SU-DHL-6 (cell line): Measurements from ENCODE around the gene IQGAP3.

Source experiments
- H2AFZ ChIP-seq: fragments of 200-600 bp; sonication (generic); 2 replicates; pipeline ENCODE4 v1.6.1; 2014; ENCODE audit warnings: low read depth, mild to moderate bottlenecking, moderate library complexity, mixed read lengths, antibody characterized with exemption, low read length; ENCODE audit not compliant: severe bottlenecking
- H3F3A ChIP-seq: fragments of 200-600 bp; shearing (Covaris generic); 2 replicates; pipeline ENCODE4 v1.6.0; 2016; ENCODE audit warnings: antibody characterized with exemption, mild to moderate bottlenecking; ENCODE audit not compliant: insufficient read depth
- H3K27ac ChIP-seq: fragments of 200-600 bp; sonication (generic); 2 replicates; pipeline ENCODE4 v1.5.1; 2016; ENCODE audit warnings: low read depth, mild to moderate bottlenecking, low read length, moderate library complexity, mixed read lengths
- H3K27me3 ChIP-seq: fragments of 200-600 bp; sonication (generic), shearing (Covaris generic); 2 replicates; pipeline ENCODE4 v1.6.0; 2014; ENCODE audit warnings: mild to moderate bottlenecking, low read length
- H3K36me3 ChIP-seq: fragments of 200-600 bp; sonication (generic); 2 replicates; pipeline ENCODE4 v1.6.1; 2014; ENCODE audit warnings: mild to moderate bottlenecking, low read length, mixed read lengths
- H3K4me2 ChIP-seq: fragments of 300-600, 200-600 bp; shearing (Covaris generic), sonication (generic); 2 replicates; pipeline ENCODE4 v1.6.0; 2014; ENCODE audit warnings: low read length, low read depth, mild to moderate bottlenecking; ENCODE audit not compliant: poor library complexity, severe bottlenecking
- H3K4me3 ChIP-seq: fragments of 200-600 bp; sonication (generic); 2 replicates; pipeline ENCODE4 v1.5.1; 2014; ENCODE audit warnings: antibody characterized with exemption, low read length, mild to moderate bottlenecking, mixed read lengths; ENCODE audit not compliant: insufficient read depth, poor library complexity, severe bottlenecking
- H3K79me2 ChIP-seq: fragments of 200-600 bp; sonication (generic); 2 replicates; pipeline ENCODE4 v1.6.1; 2014; ENCODE audit warnings: mild to moderate bottlenecking, low read length, moderate library complexity; ENCODE audit not compliant: insufficient read depth
- H3K9ac ChIP-seq: fragments of 200-600 bp; sonication (generic); 2 replicates; pipeline ENCODE4 v1.7.0; 2014; ENCODE audit warnings: mild to moderate bottlenecking, low read length
- H3K9me2 ChIP-seq: fragments of 200-600 bp; sonication (generic); replicated peaks from 2 replicates; pipeline ENCODE4 v1.6.1; 2014; ENCODE audit warnings: low read length; ENCODE audit not compliant: insufficient read depth
- H3K9me3 ChIP-seq: fragments of 200-600 bp; sonication (generic); 2 replicates; pipeline ENCODE4 v1.6.1; 2014; ENCODE audit warnings: low read length, mixed read lengths; ENCODE audit not compliant: insufficient read depth
- H4K20me1 ChIP-seq: fragments of 200-600 bp; sonication (generic); 2 replicates; pipeline ENCODE4 v1.6.1; 2014; ENCODE audit warnings: low read depth, mild to moderate bottlenecking, antibody characterized with exemption, low read length, moderate library complexity, mixed read lengths
- CTCF ChIP-seq: fragments of 200-600 bp; sonication (generic); IDR thresholded peaks from one replicate; pipeline ENCODE4 v1.5.1; 2017; ENCODE audit warnings: antibody characterized with exemption, mild to moderate bottlenecking, low read length, moderate library complexity; ENCODE audit not compliant: insufficient read depth, poor library complexity, severe bottlenecking
- EZH2phosphoT487 ChIP-seq: fragments of 200-600 bp; sonication (generic), shearing (Covaris generic); conservative IDR thresholded peaks from 2 replicates; pipeline ENCODE4 v1.6.1; 2018; ENCODE audit warnings: mild to moderate bottlenecking, antibody characterized with exemption, low read length, moderate library complexity, mixed read lengths

Gene IQGAP3

DNA sequence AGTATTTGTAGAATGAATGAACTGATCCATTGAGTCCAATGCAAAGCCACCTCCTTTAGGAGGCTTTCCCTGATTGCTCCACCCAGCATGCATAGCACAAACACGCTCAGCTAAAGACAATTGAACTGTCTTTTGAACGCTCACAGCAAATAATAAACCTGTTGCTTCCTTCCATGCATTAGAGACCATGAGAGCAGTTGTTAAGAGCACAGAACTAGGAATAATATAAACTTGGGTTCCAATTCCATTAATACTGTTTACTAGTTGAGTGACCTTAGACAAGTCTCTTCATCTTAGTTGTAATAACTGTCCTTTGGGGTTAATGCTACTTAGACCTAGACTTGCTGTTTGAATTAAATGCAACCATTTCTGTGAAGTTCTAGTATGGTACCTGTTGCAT is 65.9 kb downstream of the IQGAP3 start:
- Histone ChIP-seq H3F3A (peaks cover 29% of the 10 kb centered on the region), H3K4me3 (no peak overlapping the region), H3K9ac (no peak overlapping the region), H3K27me3 (no peaks in the 10 kb centered on the region), H4K20me1 (no peaks in the 10 kb centered on the region), H3K9me3 (no peaks in the 10 kb centered on the region), H3K4me2 (no peak overlapping the region), H3K27ac (no peak overlapping the region), H3K36me3 (no peaks in the 10 kb centered on the region), H3K79me2 (no peaks in the 10 kb centered on the region), H3K9me2 (no peaks in the 10 kb centered on the region), H2AFZ (no peak overlapping the region)
- TF ChIP-seq EZH2phosphoT487 (no peak), CTCF (no peak)

DNA sequence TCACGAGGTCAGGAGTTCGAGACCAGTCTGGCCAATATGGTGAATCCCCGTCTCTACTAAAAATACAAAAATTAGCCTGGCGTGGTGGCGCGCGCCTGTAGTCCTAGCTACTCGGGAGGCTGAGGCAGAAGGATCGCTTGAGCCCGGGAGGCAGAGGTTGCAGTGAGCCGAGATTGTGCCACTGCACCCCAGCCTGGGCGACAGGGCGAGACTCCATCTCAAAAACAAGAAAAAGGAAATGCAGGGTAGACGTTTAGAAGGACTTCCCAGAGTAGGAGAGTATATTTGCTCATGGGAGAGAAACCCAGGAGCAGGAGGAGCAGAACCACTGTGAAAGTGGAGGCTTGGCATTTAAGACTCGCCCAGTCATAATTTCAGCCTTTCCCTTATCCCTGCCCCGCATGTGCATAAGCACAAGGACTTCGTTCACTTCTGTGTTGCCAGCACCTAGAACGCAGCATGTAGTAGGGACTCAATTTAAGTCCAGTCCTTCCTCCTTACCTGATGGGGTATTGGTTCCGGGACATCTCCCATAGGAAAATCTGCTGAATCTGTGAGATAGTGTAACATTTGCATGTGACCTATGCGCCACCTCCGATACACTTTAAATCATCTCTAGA is 66.6 kb downstream of the IQGAP3 start:
- no peak overlapping the region for H2AFZ ChIP-seq
- H3K9ac ChIP-seq, result peak overlapping the region; percentile 70

DNA sequence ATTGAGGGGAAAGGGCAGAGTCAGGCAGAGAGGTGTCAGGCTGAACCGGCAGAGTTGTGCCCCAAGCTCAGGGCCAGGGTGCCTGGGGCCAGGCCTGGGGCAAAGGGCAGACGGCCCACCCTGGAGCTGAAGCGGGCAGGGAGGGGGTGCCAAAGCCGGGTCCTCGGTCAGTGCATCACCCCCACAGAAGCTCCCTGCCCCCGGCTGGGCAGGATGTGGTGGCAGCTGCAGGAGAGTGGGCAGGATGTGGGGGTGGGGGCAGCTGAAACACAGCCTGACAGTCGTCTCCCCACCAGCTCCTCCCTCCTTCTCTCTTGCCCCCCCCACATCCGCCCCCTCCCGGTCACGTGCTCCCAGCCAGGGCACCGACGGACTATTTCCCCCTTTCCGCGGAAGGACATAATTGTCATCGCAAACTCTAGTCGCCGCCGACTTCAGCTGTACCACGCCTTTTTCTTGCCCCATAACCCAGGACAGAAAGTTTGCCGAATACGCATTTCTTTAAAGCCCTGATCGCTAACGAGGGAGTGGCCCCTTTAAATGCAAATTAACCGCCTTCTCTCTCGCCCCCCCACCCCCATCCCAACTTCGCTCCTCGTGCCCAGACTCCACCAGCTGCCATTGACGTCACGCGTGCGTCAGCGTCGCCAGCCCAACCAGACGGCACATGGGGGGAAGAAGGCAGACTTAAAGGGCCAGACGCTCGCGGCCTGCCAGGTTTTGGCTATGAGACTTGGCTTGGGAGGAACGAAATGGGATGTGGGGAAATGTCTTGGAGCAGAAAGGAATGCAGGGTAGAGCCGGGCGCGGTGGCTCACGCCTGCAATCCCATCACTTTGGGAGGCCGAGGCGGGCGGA is 67.3 kb downstream of the IQGAP3 start:
- H3K4me3 ChIP-seq, result peak overlapping the region; percentile 36
- peaks cover 29% of the 10 kb centered on the region for H3F3A ChIP-seq
- peaks cover 5% of the 10 kb centered on the region for H3K79me2 ChIP-seq
- H3K9ac ChIP-seq, result peak overlapping the region; percentile 70
- peak overlapping the region; percentile 73 for H3K4me2 ChIP-seq
- no peaks in the 10 kb centered on the region for H4K20me1 ChIP-seq
- H2AFZ ChIP-seq, result no peak overlapping the region
- H3K27ac ChIP-seq, result peak overlapping the region; percentile 98
- H3K27me3 ChIP-seq, result no peaks in the 10 kb centered on the region
- H3K36me3 ChIP-seq, result no peaks in the 10 kb centered on the region
- TF ChIP-seq CTCF (no peak), EZH2phosphoT487 (no peak)
- no peaks in the 10 kb centered on the region for H3K9me3 ChIP-seq
- no peaks in the 10 kb centered on the region for H3K9me2 ChIP-seq

More for the DNA sequence above, 66.6 kb downstream of the IQGAP3 start:
- H3K4me2 ChIP-seq, result peak overlapping the region; percentile 53
- H3K27ac ChIP-seq, result peak overlapping the region; percentile 98
- H3K27me3 ChIP-seq, result no peaks in the 10 kb centered on the region
- H3K9me2 ChIP-seq, result no peaks in the 10 kb centered on the region
- H3F3A ChIP-seq, result peaks cover 29% of the 10 kb centered on the region
- H3K36me3 ChIP-seq, result no peaks in the 10 kb centered on the region
- no peaks in the 10 kb centered on the region for H3K9me3 ChIP-seq
- TF ChIP-seq EZH2phosphoT487, result no peak
- no peak for TF ChIP-seq CTCF
- H3K4me3 ChIP-seq, result peak overlapping the region; percentile 33
- no peaks in the 10 kb centered on the region for H3K79me2 ChIP-seq
- no peaks in the 10 kb centered on the region for H4K20me1 ChIP-seq
